ENCODE results near the gene MAP1LC3B.

MAP1LC3B gene

DNA sequence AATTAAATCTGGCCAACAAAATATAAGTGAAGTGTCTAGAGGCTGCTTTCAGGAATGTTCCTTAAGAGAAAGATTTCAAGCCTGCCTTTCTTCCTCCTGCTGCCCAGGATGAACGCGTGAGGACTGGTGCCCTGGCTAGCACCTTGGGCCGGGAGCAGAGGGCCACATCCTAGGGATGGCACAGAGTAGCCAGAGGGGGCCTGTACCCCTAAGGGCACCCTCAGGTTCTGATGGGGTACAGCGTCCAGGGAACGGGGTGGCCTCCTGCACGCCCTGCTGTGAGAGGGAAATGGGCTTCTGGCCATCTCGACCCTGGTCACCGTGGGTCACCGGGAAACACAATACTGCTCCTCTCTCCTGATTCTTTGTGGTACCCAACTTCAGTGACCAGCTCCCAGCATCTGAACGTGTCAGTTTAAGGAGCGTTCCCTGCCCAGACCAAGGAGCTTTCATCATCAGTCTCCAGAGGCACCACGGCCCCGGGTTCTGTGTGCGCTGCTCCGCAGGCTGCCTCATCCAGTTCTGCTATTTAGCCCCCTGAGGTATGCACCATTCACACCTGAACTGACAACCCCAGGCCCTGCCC, 40.3 kb downstream of the MAP1LC3B start:
- no peak for DNase-seq (ENCODE audit: low spot score)

DNA sequence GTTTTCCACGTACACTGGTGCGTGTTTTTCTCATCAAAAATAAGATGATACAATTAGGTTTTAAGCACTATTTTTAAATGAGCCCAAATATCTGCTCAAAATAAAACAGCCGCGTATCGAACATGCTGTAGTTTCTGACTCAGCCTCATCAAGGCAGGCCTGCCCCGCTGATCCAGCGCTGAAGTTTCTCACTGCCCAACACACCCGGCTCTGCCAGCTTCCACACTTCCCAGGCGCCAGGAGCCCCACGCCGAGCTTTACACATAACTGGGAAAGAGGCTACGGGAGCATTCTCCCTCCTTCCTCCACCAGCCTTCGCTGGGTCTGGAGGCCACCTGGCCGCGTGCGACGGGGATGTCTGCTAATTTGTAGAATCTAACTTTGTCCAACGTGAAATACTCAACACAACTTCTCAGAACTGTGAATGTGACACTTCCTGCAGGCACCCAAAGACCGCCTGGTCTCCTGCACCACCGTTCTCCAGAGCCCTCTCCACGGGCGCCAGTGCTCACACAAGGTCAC, 42.1 kb downstream of the MAP1LC3B start:
- no peak for DNase-seq (ENCODE audit: low spot score)

DNA sequence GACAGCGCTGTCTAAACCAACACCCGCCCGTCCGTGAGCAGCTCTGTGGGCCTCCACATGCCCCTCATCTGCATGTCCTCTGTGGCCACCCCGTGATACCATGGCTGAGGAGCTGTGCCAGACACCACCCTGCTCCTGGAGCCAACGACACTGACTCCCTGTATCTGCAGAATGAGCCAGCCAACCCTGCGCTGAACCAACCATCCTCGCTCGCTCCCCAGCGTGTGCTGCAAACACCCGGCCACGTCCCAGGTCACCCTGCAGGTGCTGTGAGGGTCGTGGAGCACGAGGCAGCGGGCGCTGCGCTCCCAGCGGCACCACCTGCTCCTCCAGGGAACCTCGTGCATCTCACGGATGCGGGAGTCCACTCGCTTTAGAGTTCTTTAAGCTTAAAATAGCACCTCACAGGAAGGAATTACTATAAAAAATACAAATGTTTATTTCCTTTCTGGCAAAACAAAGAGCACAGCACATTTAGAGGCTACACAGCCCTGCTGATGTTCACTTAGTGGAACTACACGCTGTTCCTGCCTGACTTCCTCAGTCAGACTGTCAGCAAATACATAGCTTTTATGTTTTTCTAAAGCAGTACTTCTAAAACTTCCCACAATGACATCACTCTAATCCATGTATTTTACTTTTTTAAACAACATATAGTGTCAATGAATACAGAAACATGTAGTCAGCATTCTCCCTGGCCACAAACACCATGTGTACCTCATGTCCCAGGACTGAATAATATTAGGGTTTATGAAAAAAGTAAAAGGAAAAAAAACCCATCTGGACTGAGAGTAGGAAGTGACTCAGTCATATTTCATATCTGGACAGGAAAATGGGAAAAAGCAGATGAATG, 43.5 kb downstream of the MAP1LC3B start:
- no peak for DNase-seq (ENCODE audit: low spot score)

- DNase-seq (ENCODE audit: low spot score): no peak
These were observed 44.4 kb downstream of the MAP1LC3B start for GRCh38 chr16:87436225-87437172.

DNA sequence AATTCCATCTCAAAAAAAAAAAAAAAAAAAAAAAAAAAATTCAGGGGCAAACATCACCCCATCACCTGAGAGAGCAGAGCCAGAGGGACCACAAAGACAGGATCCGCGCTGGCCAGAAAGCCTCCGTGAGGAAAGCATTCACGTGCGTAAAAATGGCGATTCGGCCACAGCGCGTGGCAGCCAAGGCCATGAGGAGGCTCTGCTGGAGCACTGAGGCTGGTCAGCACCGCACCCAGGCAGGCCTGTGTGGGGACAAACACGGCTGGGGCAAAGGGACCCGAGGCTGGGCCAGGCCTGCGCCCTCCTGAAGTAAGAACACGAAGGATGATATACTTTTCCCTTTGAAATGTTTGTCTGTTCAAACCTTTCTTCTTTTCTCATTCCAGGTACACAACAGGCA, 45.2 kb downstream of the MAP1LC3B start:
- DNase-seq (ENCODE audit: low spot score): no peak

DNA sequence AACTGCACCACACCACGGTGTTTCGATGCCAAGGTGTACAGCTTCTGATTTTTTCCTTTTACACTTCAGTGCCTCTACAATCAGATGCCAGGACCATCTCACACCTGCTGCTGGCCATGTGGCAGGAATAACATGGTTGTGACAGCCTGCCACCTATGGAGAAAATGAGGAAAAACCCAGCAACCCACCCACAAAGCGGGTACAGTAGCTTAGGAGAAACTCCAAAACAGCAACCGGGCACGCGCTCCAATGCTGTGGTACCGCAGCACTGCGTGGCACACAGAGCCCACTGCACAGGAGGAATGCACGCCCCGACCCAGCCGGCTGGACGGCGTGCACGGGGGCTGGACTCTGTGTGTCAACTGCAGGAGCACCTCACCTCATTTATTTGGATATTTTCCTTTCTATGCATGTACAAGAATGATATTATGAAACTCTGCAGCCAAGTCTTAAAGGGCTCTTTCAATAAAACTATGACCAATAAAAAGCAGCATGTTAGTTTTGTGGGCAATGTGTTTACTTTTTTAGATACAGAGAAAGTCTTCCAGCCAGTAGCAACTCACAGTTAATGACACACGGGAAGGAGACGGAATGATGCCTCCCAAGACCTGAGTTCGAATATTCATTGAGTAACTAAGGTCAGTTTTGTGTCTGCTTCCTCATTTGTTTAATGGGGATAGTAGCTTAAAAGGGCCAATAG, 45.9 kb downstream of the MAP1LC3B start:
- DNase-seq (ENCODE audit: low spot score): no peak

- no peak for DNase-seq (ENCODE audit: low spot score)
These were observed 46.5 kb downstream of the MAP1LC3B start for GRCh38 chr16:87438611-87438985.

DNA sequence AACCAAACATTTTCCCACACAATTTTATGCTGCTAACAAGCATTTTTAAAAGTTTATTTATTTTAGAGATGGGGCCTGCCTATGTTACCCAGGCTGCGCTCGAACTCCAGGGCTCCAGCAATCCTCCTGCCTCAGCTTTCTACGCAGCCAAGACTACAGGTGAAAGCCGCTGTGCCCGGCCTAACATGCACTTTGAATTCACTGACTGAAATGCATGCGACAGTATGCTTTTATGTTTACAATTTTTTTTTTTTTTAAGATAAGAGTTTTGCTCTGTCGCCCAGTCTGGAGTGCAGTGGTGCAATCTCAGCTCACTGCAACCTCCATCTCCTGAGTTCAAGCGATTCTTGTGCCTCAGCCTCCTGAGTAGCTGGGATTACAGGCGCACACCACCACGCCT, 47.8 kb downstream of the MAP1LC3B start:
- DNase-seq (ENCODE audit: low spot score): no peak

DNA sequence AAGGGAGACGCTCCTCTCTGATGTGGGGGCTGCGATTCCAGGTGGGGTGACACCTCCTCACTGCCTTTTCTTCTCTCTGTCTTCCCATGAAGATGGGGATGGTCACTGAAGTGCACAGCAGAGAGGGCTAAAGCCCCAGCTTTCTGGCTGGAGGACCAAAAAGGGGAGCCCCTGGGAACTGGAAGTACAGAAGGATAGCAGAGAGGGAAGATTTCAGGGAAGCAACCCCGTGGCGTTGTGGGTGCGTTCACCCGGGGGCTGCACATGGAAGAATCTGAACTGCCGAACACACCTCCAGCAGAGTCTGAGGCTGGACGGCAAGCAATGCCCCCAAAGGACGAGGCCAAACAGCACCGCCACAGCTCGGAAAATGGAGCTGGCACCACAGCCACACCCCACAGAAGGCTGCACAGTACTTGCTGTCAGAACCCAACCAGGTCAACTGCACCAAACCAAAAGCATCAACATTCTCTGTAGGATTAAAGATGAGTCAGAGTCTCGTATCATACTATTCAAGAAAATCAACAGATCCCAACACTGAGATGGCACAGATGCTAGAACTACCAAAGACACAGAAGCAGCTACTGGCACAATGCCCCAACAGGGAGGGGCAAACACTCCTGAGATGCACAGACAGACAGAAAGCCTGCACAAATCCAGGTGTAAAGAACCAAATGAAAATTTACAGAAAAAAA, 49.9 kb downstream of the MAP1LC3B start:
- no peak for DNase-seq (ENCODE audit: low spot score)

DNA sequence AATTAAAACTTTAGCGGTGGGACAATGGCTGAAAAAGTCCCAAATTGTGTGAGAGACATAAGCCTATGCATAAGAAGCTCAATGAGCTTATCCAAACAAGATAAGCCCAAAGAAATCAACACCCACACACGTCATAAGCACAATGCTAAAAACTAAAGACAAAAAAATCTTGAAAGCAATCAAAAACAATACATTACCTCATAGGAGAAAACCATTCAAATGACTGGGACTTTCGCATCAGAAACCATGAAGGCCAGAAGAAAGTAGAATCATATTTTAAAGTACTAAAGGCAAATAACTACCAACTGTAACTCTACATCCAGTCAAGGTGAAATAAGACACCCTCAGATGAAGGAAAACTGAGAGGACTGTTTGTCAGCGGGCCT, 50.4 kb downstream of the MAP1LC3B start:
- DNase-seq (ENCODE audit: low spot score): no peak

DNA sequence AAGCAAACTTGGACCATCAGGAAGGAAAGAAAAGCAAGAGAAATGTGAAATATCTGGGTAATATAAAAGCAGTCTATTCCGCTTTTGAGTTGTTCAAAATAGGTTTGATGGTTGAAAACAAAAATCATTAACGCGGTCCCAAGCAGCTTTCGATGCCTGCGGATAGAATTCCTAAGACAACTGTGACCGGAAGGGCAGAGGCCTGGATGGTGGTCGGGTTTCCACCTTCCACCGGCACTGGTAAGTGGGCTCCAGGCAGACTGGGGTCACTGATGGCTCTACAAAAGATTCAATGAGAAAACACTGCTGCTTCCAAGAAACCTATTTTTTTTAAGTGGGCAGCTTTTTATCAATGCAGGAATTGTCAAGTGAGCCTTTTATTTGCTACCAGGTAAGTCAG, 50.9 kb downstream of the MAP1LC3B start:
- no peak for DNase-seq (ENCODE audit: low spot score)

DNA sequence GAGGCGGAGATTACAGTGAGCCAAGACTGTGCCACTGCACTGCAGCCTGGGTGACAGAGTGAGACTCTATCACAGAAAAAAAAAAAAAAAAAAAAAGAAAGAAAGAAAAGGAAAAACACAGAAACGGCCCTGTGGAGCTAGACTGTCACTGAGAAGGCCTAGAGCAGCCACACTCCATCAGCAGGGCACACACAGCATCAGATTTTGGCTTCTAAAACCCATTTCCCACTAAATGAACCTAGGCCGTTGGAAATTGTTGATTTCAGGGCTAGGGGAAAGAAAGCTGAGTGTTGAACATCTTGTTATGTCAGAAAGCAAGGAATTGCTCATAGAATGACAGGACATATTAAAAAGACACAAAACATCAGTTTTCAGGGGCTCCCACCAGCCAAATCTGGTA, 51.8 kb downstream of the MAP1LC3B start:
- DNase-seq (ENCODE audit: low spot score): no peak

DNA sequence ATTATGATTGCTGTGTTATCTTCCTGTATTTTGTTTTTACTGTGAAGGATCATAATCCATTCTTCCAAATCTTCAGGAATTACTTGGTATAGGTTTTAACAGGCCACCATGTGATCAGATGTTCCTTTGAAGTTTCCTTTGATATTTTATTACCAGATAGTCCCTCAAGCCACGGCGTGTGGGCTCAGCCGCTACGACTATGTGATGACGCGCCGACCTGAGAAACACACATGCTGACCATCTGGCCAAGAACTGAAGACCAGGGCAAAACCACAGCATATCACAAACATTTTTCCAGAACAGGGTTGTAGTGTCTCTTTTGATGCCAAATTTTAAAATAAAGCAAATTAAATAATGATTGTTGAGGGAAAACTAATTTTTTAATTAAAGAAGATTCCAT, 53.4 kb downstream of the MAP1LC3B start:
- no peak for DNase-seq (ENCODE audit: low spot score)

DNA sequence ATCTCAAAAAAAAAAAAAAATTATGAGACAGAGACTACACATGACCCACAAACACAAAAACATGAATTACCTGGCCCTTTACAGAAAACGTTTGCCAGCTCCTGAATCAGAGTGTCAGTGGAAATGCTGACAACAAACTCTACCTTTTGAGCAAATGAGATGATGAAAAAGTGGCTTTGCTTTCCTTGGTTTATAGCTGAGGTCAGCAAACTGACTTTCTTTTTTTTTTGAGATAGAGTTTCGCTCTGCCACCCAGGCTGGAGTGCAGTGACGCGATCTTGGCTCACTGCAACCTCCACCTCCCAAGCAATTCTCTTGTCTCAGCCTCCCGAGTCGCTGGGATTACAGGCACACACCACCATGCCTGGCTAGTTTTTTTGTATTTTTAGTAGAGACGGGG, 54.3 kb downstream of the MAP1LC3B start:
- no peak for DNase-seq (ENCODE audit: low spot score)

DNA sequence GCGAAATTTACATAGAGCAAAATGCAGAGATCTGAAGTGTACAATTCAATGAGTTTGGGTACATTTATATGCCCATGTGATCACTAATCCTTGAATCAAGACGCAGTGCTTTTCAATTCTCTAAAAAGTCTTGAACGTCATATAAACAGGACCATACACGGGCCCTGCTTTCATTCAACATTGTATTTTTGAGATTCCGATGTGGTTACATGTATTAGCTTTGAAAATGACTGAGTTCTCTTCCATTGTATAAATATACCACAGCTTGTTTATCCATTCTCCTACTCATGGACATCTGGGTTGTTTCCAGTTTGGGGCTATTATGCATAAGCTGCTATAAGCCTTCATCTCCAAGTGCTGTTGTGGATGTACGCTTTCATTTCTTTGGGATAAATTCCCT, 55.2 kb downstream of the MAP1LC3B start:
- no peak for DNase-seq (ENCODE audit: low spot score)

- no peak for DNase-seq (ENCODE audit: low spot score)
These were observed 56.7 kb downstream of the MAP1LC3B start for GRCh38 chr16:87448866-87449265.

DNA sequence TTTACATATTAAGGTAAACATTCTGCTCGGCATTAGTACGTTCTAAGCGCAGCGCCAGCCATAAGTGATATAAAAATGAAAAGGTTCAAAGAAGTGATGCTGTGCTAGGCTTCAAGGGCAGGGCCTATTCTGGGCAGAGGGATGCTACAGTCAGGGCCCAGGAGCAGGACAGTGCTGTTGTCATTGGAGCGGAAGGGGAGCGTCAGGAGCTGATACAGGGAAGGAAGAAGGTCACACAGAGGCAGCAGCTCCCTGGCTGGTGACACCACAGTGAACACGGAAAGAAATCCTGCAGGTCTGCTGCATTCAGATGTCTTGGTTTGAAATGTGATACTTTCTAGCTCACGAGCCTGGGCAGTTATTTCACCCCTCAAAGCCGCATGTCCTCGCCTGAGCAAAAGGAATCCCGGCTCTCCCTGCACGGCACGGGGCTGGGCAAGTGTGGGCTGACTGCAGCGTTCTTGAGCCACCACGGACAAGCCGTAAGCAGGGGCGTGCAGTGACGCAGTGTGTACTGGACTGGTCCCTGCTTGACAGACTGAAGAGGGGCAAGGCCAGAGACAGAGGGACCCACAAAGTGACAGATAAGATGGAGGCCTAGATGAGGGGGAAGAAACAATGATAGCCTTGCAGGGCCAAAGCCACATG, 59.6 kb downstream of the MAP1LC3B start:
- no peak for DNase-seq (ENCODE audit: low spot score)

DNA sequence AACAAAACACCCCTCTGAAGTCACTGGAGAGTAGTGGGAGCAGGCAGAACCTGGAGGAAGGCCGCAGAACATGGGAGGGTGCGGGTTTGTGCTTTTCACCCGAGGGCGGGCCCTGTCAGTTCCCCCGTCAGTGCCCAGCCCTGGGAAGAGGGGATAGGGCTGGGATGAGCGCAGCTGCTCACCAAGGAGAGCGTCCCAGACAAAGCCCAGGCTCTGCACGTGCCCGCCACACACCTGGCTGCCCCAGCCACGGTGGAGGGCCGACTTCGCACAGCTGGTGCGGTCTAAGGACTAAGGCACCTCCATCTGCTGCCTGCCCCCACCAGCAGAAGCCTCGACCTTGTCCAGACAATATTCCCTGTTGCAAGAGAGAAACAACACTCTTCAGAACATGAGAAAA, 61.2 kb downstream of the MAP1LC3B start:
- DNase-seq (ENCODE audit: low spot score): no peak

Measured in globus pallidus (tissue), 1 donor.